ENCODE data around the gene HECW1. TPM values are rescaled to one million over a fixed set of nuclear protein-coding genes. Genes with fewer than 3 reads are reported as not detected.

Gene HECW1
- polyA plus RNA-seq, 2 of the 4 experiments (the other 2 are of a cell fraction), result 11.3 TPM

DNA sequence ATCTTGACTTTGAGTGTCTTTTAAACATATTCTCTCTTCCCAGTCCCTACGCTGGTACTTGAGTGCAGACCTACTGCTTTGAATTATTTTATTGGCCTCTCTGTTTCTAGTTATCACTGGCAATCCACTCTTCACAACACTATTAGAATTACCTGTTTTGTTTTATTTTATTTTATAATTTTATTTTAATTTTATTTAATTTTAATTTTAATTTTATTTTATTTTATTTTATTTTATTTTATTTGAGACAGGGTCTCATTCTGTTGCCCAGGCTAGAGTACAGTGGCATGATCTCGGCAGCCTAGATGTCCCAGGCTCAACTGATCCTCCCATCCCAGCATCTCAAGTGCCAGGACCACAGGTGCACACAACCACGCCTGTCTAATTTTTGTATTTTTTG lies 477.3 kb downstream of the HECW1 start:
- DNase-seq (ENCODE audit: low read depth in 1 of 2, low spot score in 1 of 2) (no peak), FAIRE-seq (no peak), ATAC-seq (no peak)
- Histone ChIP-seq H3K4me1 (peaks cover 72% of the 10 kb centered on the region), H3K9me3 (no peaks in the 10 kb centered on the region), H3K4me2 (no peak overlapping the region), H3K27ac (no peak overlapping the region), H3K4me3 (no peak overlapping the region)
- WGBS (ENCODE audit: missing lambda C conversion rate), result 97% methylated on average over 3 of the region's 3 CpGs
- CTCF ChIA-PET, result interaction anchor here (1.6 kb wide), 1 partner anchor 110 kb away, joined by 5 read pairs; no protein-coding TSS in a partner anchor
- no peak for TF ChIP-seq SREBF2 (IDR thresholded peaks at IDR 0.05)
- TF ChIP-seq, protein P1, sequence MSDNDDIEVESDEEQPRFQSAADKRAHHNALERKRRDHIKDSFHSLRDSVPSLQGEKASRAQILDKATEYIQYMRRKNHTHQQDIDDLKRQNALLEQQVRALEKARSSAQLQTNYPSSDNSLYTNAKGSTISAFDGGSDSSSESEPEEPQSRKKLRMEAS (IDR thresholded peaks at IDR 0.05), result no peak
- no peak for TF ChIP-seq FOXS1 (CRISPR knock-in tag; IDR thresholded peaks at IDR 0.05)
- TF ChIP-seq, protein P2, sequence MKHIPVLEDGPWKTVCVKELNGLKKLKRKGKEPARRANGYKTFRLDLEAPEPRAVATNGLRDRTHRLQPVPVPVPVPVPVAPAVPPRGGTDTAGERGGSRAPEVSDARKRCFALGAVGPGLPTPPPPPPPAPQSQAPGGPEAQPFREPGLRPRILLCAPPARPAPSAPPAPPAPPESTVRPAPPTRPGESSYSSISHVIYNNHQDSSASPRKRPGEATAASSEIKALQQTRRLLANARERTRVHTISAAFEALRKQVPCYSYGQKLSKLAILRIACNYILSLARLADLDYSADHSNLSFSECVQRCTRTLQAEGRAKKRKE (CRISPR knock-in tag; IDR thresholded peaks at IDR 0.05; ENCODE audit: low read depth), result no peak
- no peak for TF ChIP-seq CHD4 (IDR thresholded peaks at IDR 0.05; ENCODE audit: borderline replicate concordance)
- TF ChIP-seq, protein P3, sequence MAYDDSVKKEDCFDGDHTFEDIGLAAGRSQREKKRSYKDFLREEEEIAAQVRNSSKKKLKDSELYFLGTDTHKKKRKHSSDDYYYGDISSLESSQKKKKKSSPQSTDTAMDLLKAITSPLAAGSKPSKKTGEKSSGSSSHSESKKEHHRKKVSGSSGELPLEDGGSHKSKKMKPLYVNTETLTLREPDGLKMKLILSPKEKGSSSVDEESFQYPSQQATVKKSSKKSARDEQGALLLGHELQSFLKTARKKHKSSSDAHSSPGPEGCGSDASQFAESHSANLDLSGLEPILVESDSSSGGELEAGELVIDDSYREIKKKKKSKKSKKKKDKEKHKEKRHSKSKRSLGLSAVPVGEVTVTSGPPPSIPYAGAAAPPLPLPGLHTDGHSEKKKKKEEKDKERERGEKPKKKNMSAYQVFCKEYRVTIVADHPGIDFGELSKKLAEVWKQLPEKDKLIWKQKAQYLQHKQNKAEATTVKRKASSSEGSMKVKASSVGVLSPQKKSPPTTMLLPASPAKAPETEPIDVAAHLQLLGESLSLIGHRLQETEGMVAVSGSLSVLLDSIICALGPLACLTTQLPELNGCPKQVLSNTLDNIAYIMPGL (CRISPR knock-in tag; IDR thresholded peaks at IDR 0.05; ENCODE audit: borderline replicate concordance), result no peak
- no peak for TF ChIP-seq HOXA7 (CRISPR knock-in tag; IDR thresholded peaks at IDR 0.05)
- no peak for TF ChIP-seq HOXB5 (CRISPR knock-in tag; IDR thresholded peaks at IDR 0.05)
- TF ChIP-seq ZFP36 (IDR thresholded peaks at IDR 0.05; ENCODE audit: borderline replicate concordance, partially characterized antibody), result no peak
- no peak for TF ChIP-seq POLR2A (IDR thresholded peaks at IDR 0.05; ENCODE audit: low read length)
- TF ChIP-seq NFE2L2 (conservative IDR thresholded peaks at IDR 0.05; ENCODE audit: low read length), result no peak
- TF ChIP-seq ZNF302 (CRISPR knock-in tag; IDR thresholded peaks at IDR 0.05), result no peak
- no peak for TF ChIP-seq EP300 (IDR thresholded peaks at IDR 0.05)
- no peak for TF ChIP-seq ZC3H11A (IDR thresholded peaks at IDR 0.05)
- TF ChIP-seq, protein P4, sequence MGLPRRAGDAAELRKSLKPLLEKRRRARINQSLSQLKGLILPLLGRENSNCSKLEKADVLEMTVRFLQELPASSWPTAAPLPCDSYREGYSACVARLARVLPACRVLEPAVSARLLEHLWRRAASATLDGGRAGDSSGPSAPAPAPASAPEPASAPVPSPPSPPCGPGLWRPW (IDR thresholded peaks at IDR 0.05), result no peak
- TF ChIP-seq RAD21 (conservative IDR thresholded peaks at IDR 0.05 in 1 of 2, IDR thresholded peaks at IDR 0.05 in 1 of 2), result no peak
- no peak for TF ChIP-seq RARB (CRISPR knock-in tag; IDR thresholded peaks at IDR 0.05)
- TF ChIP-seq RCOR1 (IDR thresholded peaks at IDR 0.05; ENCODE audit: low read depth, low read length), result no peak
- TF ChIP-seq CHD2 (IDR thresholded peaks at IDR 0.05; ENCODE audit: low read length, partially characterized antibody), result no peak
- TF ChIP-seq, protein P5, sequence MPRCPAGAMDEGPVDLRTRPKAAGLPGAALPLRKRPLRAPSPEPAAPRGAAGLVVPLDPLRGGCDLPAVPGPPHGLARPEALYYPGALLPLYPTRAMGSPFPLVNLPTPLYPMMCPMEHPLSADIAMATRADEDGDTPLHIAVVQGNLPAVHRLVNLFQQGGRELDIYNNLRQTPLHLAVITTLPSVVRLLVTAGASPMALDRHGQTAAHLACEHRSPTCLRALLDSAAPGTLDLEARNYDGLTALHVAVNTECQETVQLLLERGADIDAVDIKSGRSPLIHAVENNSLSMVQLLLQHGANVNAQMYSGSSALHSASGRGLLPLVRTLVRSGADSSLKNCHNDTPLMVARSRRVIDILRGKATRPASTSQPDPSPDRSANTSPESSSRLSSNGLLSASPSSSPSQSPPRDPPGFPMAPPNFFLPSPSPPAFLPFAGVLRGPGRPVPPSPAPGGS (IDR thresholded peaks at IDR 0.05), result no peak
- POLR2A ChIA-PET, result no interaction called here

DNA sequence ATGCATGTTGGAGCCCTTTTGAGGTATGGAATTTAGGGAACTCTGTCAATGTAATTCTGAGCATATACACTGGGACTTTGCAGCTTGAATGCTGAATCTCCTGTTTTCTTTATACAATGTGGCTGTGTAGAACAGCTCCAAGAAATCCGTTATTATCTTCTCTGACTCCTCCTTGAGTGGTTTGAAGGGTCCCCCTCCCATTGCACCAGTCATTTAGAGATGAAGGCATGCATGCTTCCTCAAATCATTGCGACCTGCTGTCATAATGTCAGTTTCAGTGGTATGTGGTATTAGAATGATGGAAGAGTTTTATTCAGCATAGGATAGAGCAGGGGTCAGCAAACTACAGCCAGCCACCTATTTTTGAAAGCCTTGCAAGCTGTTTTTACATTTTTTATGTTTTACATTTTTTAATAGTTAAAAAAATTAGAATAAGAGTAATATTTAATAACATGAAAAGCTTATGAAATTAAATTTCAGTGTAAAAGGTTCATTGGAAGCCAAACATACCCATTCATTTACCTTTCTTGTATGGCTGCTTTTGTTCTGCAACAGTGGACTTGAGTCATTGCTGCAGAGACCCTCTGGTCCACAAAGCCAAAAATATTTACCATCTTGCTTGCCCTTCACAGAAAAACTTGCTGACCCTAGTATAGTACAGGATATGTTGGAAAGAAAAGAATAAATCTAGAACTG lies 478.6 kb downstream of the HECW1 start:
- H3K27ac ChIP-seq, result peak overlapping the region in 1 of 2 experiments; percentile 40; a peak in 3 of 6 replicates
- FAIRE-seq, result no peak
- 64% methylated on average over 2 of the region's 2 CpGs for WGBS (ENCODE audit: missing lambda C conversion rate)
- CTCF ChIA-PET, result interaction anchor here (1.2 to 1.4 kb wide), 2 partner anchors 9 to 247 kb away, joined by 3 to 6 read pairs; partner anchors contain the start of gene STK17A
- no peaks in the 10 kb centered on the region for H3K9me3 ChIP-seq
- TF ChIP-seq PHF8 (IDR thresholded peaks at IDR 0.05; ENCODE audit: borderline replicate concordance, low read depth), result no peak
- no peak for TF ChIP-seq CHD4 (IDR thresholded peaks at IDR 0.05; ENCODE audit: borderline replicate concordance)
- TF ChIP-seq HOXB5 (CRISPR knock-in tag; IDR thresholded peaks at IDR 0.05), result no peak
- no peak for TF ChIP-seq ZNF302 (CRISPR knock-in tag; IDR thresholded peaks at IDR 0.05)
- no peak for TF ChIP-seq ZSCAN20 (CRISPR knock-in tag; IDR thresholded peaks at IDR 0.05)
- no peak for TF ChIP-seq KDM5A (IDR thresholded peaks at IDR 0.05)
- no peak for TF ChIP-seq JUNB (IDR thresholded peaks at IDR 0.05)
- no peak for TF ChIP-seq NFE2L2 (conservative IDR thresholded peaks at IDR 0.05; ENCODE audit: low read length)
- TF ChIP-seq HOXB13 (CRISPR knock-in tag; IDR thresholded peaks at IDR 0.05; ENCODE audit: low read depth), result no peak
- DNase-seq (ENCODE audit: low read depth in 1 of 2, low spot score in 1 of 2), result no peak
- peak overlapping the region; percentile 65 for H3K4me2 ChIP-seq
- no peak overlapping the region for H3K4me3 ChIP-seq
- H3K4me1 ChIP-seq, result peaks cover 64% of the 10 kb centered on the region
- POLR2A ChIA-PET, result interaction anchor here (2.0 kb wide), 1 partner anchor 8 kb away, joined by 18 read pairs; the partner anchor contains the start of gene STK17A
- ATAC-seq, result peak in 1 of 2 experiments; percentile 29; a peak in 1 of 6 replicates
